ENCODE measurements around the gene PFKL.

GRCh38 chr21:44290327-44291077 is 9.4 kb upstream of the PFKL start:
- TF ChIP-seq EZH2 (IDR thresholded peaks at IDR 0.05) (no peak), POLR2AphosphoS5 (IDR thresholded peaks at IDR 0.05; ENCODE audit: borderline replicate concordance, low read depth, low read length) (no peak)
